GM12878 (cell line): ENCODE results near the gene ANO4. TPM values are rescaled to one million over a fixed set of nuclear protein-coding genes. Genes with fewer than 3 reads are reported as not detected.

Experiments used
- ATAC-seq: fragments of 200-7000 bp; cut with Tn5 transposase; 3 replicates; pipeline ENCODE4 v1.9.1; 2020; ENCODE audit warnings: mild to moderate bottlenecking, moderate library complexity
- BruUV-seq: library from RNA; stranded (reverse); fragments of 400-500 nt; replicated peaks from 2 replicates; lab custom pipeline; 2021; lab: Mats Ljungman, UMichigan
- CTCF ChIA-PET: fragments of 300-600 bp; sonication (Branson Sonifier 250); formaldehyde crosslinking; extraction: SDS; loops from one replicate; lab custom pipeline; 2021; ENCODE audit warnings: inconsistent platforms; lab: Yijun Ruan, JAX
- POLR2A ChIA-PET: fragments of 350-600 bp; formaldehyde crosslinking; extraction: SDS; loops from one replicate; lab custom pipeline; 2021; ENCODE audit warnings: inconsistent platforms; lab: Charles Lee
- RAD21 ChIA-PET: fragments of 300-600 bp; sonication (Branson Sonifier 250); formaldehyde crosslinking; loops from one replicate; lab custom pipeline; 2023; ENCODE audit warnings: antibody characterized with exemption; ENCODE audit not compliant: unreplicated experiment; lab: Charles Lee
- SMC1A ChIA-PET: fragments of 300-600 bp; sonication (Branson Sonifier 250); formaldehyde crosslinking; loops from one replicate; lab custom pipeline; 2023; ENCODE audit not compliant: unreplicated experiment, uncharacterized antibody; lab: Charles Lee
- DNase-seq: peaks from one replicate; pipeline ENCODE4 v3.0.0-alpha.2; 2011; ENCODE audit warnings: low read depth, low spot score
- FAIRE-seq: peaks from 3 replicates; lab custom pipeline; 2011; peaks lifted over from hg19 to GRCh38; lab: Jason Lieb, UNC
- H2AFZ ChIP-seq: 2 replicates; pipeline ENCODE4 v1.6.0; 2011; ENCODE audit warnings: low read depth, low read length, control low read depth; ENCODE audit not compliant: control insufficient read depth
- H3K27ac ChIP-seq: 2 replicates; pipeline ENCODE4 v1.5.1; 2011; ENCODE audit warnings: control low read depth; ENCODE audit not compliant: control insufficient read depth, insufficient read depth
- H3K27me3 ChIP-seq, 2 experiments: replicated peaks in 1 of 2; 2 replicates each; pipeline versions ENCODE4 v1.6.0 to v1.6.1; 2011; ENCODE audit warnings: low read length in 1 of 2; ENCODE audit not compliant: control insufficient read depth in 2 of 2, insufficient read depth in 2 of 2
- H3K36me3 ChIP-seq, 2 experiments: 2 replicates each; pipeline ENCODE4 v1.5.1; 2011; ENCODE audit warnings: low read length in 1 of 2; ENCODE audit not compliant: control insufficient read depth in 2 of 2, insufficient read depth in 2 of 2
- H3K4me1 ChIP-seq: 2 replicates; pipeline ENCODE4 v1.6.1; 2011; ENCODE audit warnings: mild to moderate bottlenecking, low read length, moderate library complexity, mixed read lengths; ENCODE audit not compliant: control insufficient read depth, insufficient read depth
- H3K4me2 ChIP-seq: 2 replicates; pipeline ENCODE4 v1.6.0; 2011; ENCODE audit warnings: control low read depth; ENCODE audit not compliant: control insufficient read depth, insufficient read depth
- H3K4me3 ChIP-seq: fragments of 200-600 bp; sonication (generic); 2 replicates; pipeline ENCODE4 v1.5.1; 2016
- H3K79me2 ChIP-seq: 2 replicates; pipeline ENCODE4 v1.6.0; 2011; ENCODE audit warnings: low read length; ENCODE audit not compliant: control insufficient read depth, insufficient read depth
- H3K9ac ChIP-seq: 2 replicates; pipeline ENCODE4 v1.8.0; 2011; ENCODE audit warnings: low read length, control low read depth, mixed read lengths; ENCODE audit not compliant: control insufficient read depth, insufficient read depth
- H3K9me3 ChIP-seq: replicated peaks from 3 replicates; pipeline ENCODE4 v1.5.1; 2011; ENCODE audit warnings: mild to moderate bottlenecking, low read length; ENCODE audit not compliant: control insufficient read depth, insufficient read depth
- H4K20me1 ChIP-seq: 2 replicates; pipeline ENCODE4 v1.6.0; 2011; ENCODE audit not compliant: control insufficient read depth, insufficient read depth
- CREM ChIP-seq: IDR thresholded peaks from 2 replicates; pipeline ENCODE4 v1.6.1; 2014; ENCODE audit warnings: antibody characterized with exemption, low read depth
- HDGF ChIP-seq: fragments of 450-650 bp; IDR thresholded peaks from 2 replicates; pipeline ENCODE4 v1.6.1; 2016; ENCODE audit warnings: antibody characterized with exemption
- LARP7 ChIP-seq: fragments of 450-650 bp; IDR thresholded peaks from 2 replicates; pipeline ENCODE4 v1.6.1; 2017; ENCODE audit warnings: mild to moderate bottlenecking
- NBN ChIP-seq: fragments of 450-650 bp; IDR thresholded peaks from 2 replicates; pipeline ENCODE4 v1.6.1; 2016
- NFYA ChIP-seq: IDR thresholded peaks from 2 replicates; pipeline ENCODE4 v1.6.1; 2011; ENCODE audit warnings: low read depth, mild to moderate bottlenecking, low read length, improper control_type of control experiment, borderline replicate concordance
- NKRF ChIP-seq: fragments of 450-650 bp; conservative IDR thresholded peaks from 2 replicates; pipeline ENCODE4 v1.6.1; 2017; ENCODE audit warnings: mild to moderate bottlenecking, moderate library complexity
- NRF1 ChIP-seq: conservative IDR thresholded peaks from 2 replicates; pipeline ENCODE4 v1.6.1; 2011; ENCODE audit warnings: mild to moderate bottlenecking, low read depth, low read length, improper control_type of control experiment
- SMC3 ChIP-seq: IDR thresholded peaks from 2 replicates; pipeline ENCODE4 v1.6.1; 2011; ENCODE audit warnings: low read length, improper control_type of control experiment, borderline replicate concordance
- TARDBP ChIP-seq: IDR thresholded peaks from 2 replicates; pipeline ENCODE4 v1.6.1; 2016; ENCODE audit warnings: borderline replicate concordance
- TCF7 ChIP-seq: IDR thresholded peaks from 2 replicates; pipeline ENCODE4 v1.6.1; 2014; ENCODE audit warnings: antibody characterized with exemption, borderline replicate concordance
- ZBTB40 ChIP-seq: fragments of 450-650 bp; IDR thresholded peaks from 2 replicates; pipeline ENCODE4 v1.6.1; 2016; ENCODE audit warnings: mild to moderate bottlenecking, moderate library complexity, borderline replicate concordance
- WGBS: methylation state at CpG from one replicate; pipeline ENCODE4 v1.1.6; 2016; ENCODE audit warnings: low lambda C conversion rate; ENCODE audit not compliant: insufficient replicate concordance, insufficient coverage; ENCODE audit errors: missing lambda C conversion rate; 5-methylcytosine and 5-hydroxymethylcytosine counted together
- in situ Hi-C: fragments of 300-500 bp; cut with MboI; formaldehyde crosslinking; loops from 9 replicates; pipeline ENCODE4 v1.14.3; 2018; ENCODE audit warnings: mixed read lengths
- intact Hi-C: fragments of 100-400 bp; cut with micrococcal nuclease; formaldehyde crosslinking; loops from one replicate; pipeline ENCODE4 v1.14.2; 2022; ENCODE audit not compliant: unreplicated experiment
- polyA plus RNA-seq, 11 experiments: library from polyadenylated mRNA; depleted of rRNA in 4 of 11; unstranded in 6 of 11; stranded (reverse) in 5 of 11; fragments of >200 nt; fragmentation: Nextera tagmentation in 4 of 11; fragmentation: Illumina TruSeq in 1 of 11; extraction: Ambion mirVana in 4 of 11; extraction: Trizol in 1 of 11; gene quantifications; 1 replicate in 1 of 11; 2 replicates in 10 of 11; pipeline versions ENCODE4 v1.2.1 to v1.2.3, GENCODE V29; 2011 to 2016; ENCODE audit warnings: inconsistent platforms in 2 of 11, missing spikeins in 2 of 11, low read depth in 1 of 11
- total RNA-seq, 4 experiments: library from RNA; depleted of rRNA in 3 of 4; stranded (reverse); fragments of >200 nt in 3 of 4; fragmentation: Illumina TruSeq in 1 of 4; extraction: Trizol in 1 of 4; gene quantifications; 2 replicates each; pipeline versions ENCODE4 v1.2.1 to v1.2.3, GENCODE V29; 2013 to 2021

ANO4 gene
- total and polyA plus RNA-seq, 10 of the 15 experiments (the other 5 are each of a cell fraction or from before 2014, with no cell fraction given), result not detected

DNA sequence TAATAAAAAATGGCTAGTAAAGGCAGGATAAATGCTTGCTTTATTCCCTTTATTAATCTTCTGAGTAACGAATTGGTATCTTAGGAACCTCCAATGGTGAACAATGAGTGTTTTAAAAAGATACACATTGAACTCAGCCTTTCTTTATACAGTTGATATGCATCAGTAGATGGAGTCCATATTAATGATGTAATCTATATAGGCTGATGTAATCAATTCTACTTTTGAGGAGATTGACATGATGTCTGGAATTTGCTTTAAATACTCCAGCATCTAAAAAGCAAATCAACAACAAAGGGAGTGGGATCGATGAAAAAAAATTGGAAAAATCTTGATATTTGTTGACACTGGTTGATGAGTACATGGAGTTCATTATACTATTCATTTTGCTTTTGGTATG is 106.2 kb downstream of the ANO4 start:
- SMC1A ChIA-PET, result no interaction called here
- RAD21 ChIA-PET, result no interaction called here
- H3K4me3 ChIP-seq, result no peak overlapping the region
- in situ Hi-C loops (no loop called here), intact Hi-C loops (no loop called here)
- no TSS peak for BruUV-seq
- H3K9me3 ChIP-seq, result no peaks in the 10 kb centered on the region
- POLR2A ChIA-PET, result no interaction called here
- FAIRE-seq (no peak), DNase-seq (no peak), ATAC-seq (no peak)
- no peaks in the 10 kb centered on the region for H3K27me3 ChIP-seq
- TF ChIP-seq NFYA, result no peak
- TF ChIP-seq NKRF, result no peak
- TF ChIP-seq ZBTB40, result no peak
- TF ChIP-seq TARDBP, result no peak
- no peak for TF ChIP-seq HDGF
- no peak for TF ChIP-seq TCF7
- TF ChIP-seq LARP7, result no peak
- TF ChIP-seq NBN, result no peak
- TF ChIP-seq CREM, result no peak
- no peak for TF ChIP-seq NRF1
- TF ChIP-seq SMC3, result no peak
- H3K79me2 ChIP-seq, result no peaks in the 10 kb centered on the region
- H2AFZ ChIP-seq, result no peak overlapping the region
- WGBS, result 47% methylated on average over 2 of the region's 2 CpGs
- CTCF ChIA-PET, result no interaction called here
- no peaks in the 10 kb centered on the region for H3K4me1 ChIP-seq
- H4K20me1 ChIP-seq, result no peaks in the 10 kb centered on the region
- no peak overlapping the region for H3K4me2 ChIP-seq
- H3K27ac ChIP-seq, result no peak overlapping the region
- H3K9ac ChIP-seq, result no peak overlapping the region
- no peaks in the 10 kb centered on the region for H3K36me3 ChIP-seq
